HCT116 (cell line): ENCODE results near the gene FHIT.

Experiments
- EZH2 ChIP-seq: fragments of 200-600 bp; sonication (generic); IDR thresholded peaks from 2 replicates; pipeline ENCODE4 v1.6.1; 2017; ENCODE audit warnings: antibody characterized with exemption, mixed run types
- ZBTB33 ChIP-seq: IDR thresholded peaks from 2 replicates; pipeline ENCODE4 v1.6.1; 2011; ENCODE audit warnings: mild to moderate bottlenecking, low read length, moderate library complexity; ENCODE audit not compliant: insufficient replicate concordance; ENCODE audit errors: extremely low read depth

DNA sequence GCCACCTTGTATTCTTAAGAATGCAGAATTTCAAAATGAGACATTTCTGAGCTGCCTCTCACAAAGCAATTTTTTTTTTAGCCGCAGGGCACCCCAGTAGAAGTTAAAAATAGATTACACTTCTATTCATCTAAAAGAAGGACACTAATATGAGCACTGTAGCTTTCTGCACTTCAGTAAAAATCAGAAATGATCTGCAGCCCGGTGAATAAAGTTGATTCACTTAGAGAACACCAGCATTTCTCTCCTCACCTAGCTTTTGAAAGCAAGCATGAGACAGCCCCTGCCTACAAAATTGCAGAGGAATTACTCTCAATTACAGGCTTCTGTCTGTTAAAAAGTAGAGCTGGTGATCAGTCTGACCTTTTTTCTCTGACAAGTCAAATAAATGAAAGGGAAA is 1062.4 kb downstream of the FHIT start:
- TF ChIP-seq ZBTB33 = no peak
- no peak for TF ChIP-seq EZH2
